ENCODE results near the gene ENPEP.

Gene ENPEP

GRCh38 chr4:110610940-110611831, 135.2 kb downstream of the ENPEP start:
- no peak for DNase-seq

- no peak for DNase-seq
These were observed 136.1 kb downstream of the ENPEP start for GRCh38 chr4:110611968-110612447.

- no peak for DNase-seq
These were observed 136.8 kb downstream of the ENPEP start for GRCh38 chr4:110612631-110613269.

GRCh38 chr4:110613745-110614144, 137.8 kb downstream of the ENPEP start:
- DNase-seq: no peak

GRCh38 chr4:110614173-110614963, 138.4 kb downstream of the ENPEP start:
- no peak for DNase-seq

All from CD4-positive, alpha-beta T cell treated with Interferon gamma for 1 hour (primary cell).